ENCODE results near the gene AGBL3. TPM values are rescaled to one million over a fixed set of nuclear protein-coding genes. Genes with fewer than 3 reads are reported as not detected.

AGBL3 gene
- total RNA-seq, 4 donors from 2014 or later: 0.69 to 2.8 (median 0.92) TPM

DNA sequence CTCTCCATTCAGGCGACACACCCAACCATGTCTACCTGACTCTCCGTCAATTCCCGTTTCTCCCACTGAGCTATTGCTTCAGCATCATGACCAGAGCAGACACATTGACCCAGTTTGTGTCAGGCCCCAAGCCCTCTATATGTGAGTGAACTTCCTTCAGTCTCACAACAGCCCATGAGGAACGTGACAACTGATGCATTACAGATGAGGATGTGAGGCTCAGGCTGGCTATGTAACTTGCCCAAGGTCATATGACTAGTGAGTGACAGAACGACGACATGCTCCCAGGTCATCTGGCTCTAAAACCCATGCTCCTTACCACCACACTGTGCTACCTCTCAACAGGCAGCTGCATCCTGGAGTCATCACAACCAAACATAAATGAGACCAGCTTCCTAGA lies 165.2 kb downstream of the AGBL3 start:
- WGBS, 2 donors: 67 to 82% methylated on average over 6 of the region's 6 CpGs
- no peak for TF ChIP-seq POLR2A (IDR thresholded peaks at IDR 0.05)
- TF ChIP-seq, protein P1, sequence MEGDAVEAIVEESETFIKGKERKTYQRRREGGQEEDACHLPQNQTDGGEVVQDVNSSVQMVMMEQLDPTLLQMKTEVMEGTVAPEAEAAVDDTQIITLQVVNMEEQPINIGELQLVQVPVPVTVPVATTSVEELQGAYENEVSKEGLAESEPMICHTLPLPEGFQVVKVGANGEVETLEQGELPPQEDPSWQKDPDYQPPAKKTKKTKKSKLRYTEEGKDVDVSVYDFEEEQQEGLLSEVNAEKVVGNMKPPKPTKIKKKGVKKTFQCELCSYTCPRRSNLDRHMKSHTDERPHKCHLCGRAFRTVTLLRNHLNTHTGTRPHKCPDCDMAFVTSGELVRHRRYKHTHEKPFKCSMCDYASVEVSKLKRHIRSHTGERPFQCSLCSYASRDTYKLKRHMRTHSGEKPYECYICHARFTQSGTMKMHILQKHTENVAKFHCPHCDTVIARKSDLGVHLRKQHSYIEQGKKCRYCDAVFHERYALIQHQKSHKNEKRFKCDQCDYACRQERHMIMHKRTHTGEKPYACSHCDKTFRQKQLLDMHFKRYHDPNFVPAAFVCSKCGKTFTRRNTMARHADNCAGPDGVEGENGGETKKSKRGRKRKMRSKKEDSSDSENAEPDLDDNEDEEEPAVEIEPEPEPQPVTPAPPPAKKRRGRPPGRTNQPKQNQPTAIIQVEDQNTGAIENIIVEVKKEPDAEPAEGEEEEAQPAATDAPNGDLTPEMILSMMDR (IDR thresholded peaks at IDR 0.05): no peak
- no peak overlapping the region for H3K4me3 ChIP-seq (ENCODE audit: low read depth, poor library complexity, severe bottlenecking)
- intact Hi-C loops (cut with DNase I; ENCODE audit: low total_unique reads): no loop called here
- no peak for DNase-seq (ENCODE audit: low spot score in 2 of 2)

DNA sequence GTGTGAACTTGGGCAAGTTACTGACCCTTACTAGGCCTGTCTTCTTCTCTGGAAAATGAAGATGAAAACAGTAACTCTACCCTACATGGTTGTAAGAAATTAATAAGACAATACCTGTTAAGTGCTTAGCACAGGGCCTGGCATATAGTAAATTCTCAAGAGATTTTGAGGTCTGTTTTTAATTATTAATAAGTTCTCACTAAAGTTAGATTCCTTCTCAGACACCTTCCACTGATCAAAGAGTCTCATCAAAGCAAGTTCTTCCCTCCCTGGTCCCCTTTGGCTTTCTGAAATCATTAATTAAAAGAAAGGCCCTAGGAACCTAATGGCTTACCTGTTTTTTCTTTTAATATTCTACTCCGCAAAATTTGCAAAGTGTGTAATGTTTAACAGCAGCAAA lies 166.1 kb downstream of the AGBL3 start:
- 97 to 100% methylated on average over 1 of the region's 1 CpG for WGBS, 2 donors
- TF ChIP-seq, protein P1 (IDR thresholded peaks at IDR 0.05): no peak
- TF ChIP-seq POLR2A (IDR thresholded peaks at IDR 0.05): no peak

DNA sequence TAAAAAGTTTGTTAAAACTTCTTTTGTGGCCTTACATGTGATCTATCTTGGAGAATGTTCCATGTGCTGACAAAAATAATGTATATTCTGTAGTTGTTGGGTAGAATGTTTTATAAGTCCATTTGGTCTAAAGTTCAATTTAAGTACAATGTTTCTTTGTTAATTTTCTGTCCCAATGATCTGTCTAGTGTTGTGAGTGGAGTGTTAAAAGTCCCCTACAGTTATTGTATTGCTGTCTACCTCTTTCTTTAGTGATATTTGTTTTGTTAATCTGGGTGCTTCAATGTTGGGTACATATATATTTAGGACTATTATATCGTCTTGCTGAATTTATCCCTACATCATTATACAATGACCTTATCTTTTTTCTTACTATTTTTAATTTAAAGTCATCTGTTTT lies 168.4 kb downstream of the AGBL3 start:
- 94 to 100% methylated on average over 1 of the region's 1 CpG for WGBS, 2 donors
- TF ChIP-seq POLR2A (IDR thresholded peaks at IDR 0.05): no peak
- TF ChIP-seq, protein P1 (IDR thresholded peaks at IDR 0.05): no peak
- intact Hi-C loops (cut with DNase I; ENCODE audit: low total_unique reads): no loop called here

More for the DNA sequence above, 166.1 kb downstream of the AGBL3 start:
- H3K4me3 ChIP-seq (ENCODE audit: low read depth, poor library complexity, severe bottlenecking): no peak overlapping the region
- intact Hi-C loops (cut with DNase I; ENCODE audit: low total_unique reads): no loop called here
- no peak for DNase-seq (ENCODE audit: low spot score in 2 of 2)

DNA sequence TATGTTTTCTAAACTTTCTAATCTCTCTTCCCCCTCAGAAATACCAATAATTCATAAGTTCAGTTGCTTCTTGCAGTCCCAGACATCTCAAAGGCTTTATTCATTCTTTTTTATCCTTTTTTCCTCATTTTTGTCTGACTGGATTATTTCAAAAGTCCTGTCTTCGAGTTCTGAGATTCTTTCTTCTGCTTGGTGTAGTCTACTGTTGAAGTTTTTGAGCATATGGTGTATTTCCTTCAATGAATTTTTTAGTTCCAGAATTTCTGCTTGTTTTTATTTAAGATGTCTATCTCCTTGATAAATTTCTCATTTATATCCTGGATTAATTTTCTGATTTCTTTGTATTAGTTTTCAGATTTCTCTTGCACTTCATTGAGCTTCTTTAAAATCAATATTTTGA lies 170.0 kb downstream of the AGBL3 start:
- no peak for DNase-seq (ENCODE audit: low spot score in 2 of 2)
- WGBS, 2 donors: 88 to 89% methylated on average over 1 of the region's 1 CpG
- TF ChIP-seq POLR2A (IDR thresholded peaks at IDR 0.05): no peak
- TF ChIP-seq, protein P1 (IDR thresholded peaks at IDR 0.05): no peak
- intact Hi-C loops (cut with DNase I; ENCODE audit: low total_unique reads): no loop called here
- H3K4me3 ChIP-seq (ENCODE audit: low read depth, poor library complexity, severe bottlenecking): no peak overlapping the region

More for the DNA sequence above, 168.4 kb downstream of the AGBL3 start:
- DNase-seq (ENCODE audit: low spot score in 2 of 2): no peak
- no peak overlapping the region for H3K4me3 ChIP-seq (ENCODE audit: low read depth, poor library complexity, severe bottlenecking)

DNA sequence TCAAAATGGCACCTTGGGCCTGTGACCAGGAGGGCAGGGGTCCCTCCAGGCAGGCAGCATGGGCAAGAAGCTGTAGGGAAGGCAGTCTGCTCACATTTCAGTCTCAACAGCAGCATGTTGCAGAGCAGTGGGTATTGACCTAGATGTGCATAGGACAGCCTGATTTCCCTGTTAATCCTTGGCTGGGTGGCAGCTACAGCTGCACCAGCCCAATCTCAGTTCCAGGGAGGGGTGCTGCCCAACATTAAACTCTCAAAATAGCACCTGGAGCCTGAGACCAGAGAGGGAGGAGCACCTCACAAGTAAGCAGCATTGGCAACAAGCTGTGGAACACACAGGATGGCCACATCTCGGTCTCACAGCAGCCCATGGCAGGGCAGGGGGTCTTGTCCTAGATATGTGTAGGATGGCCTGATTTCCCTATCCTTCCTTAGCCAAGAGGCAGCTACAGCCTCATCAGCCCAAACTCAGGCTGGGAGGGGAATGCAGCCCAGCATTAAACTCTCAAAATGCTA lies 171.9 kb downstream of the AGBL3 start:
- WGBS, 2 donors: 92 to 100% methylated on average over 1 of the region's 1 CpG
- TF ChIP-seq POLR2A (IDR thresholded peaks at IDR 0.05): no peak
- TF ChIP-seq, protein P1 (IDR thresholded peaks at IDR 0.05): no peak
- no peak overlapping the region for H3K4me3 ChIP-seq (ENCODE audit: low read depth, poor library complexity, severe bottlenecking)
- intact Hi-C loops (cut with DNase I; ENCODE audit: low total_unique reads): no loop called here
- DNase-seq (ENCODE audit: low spot score in 2 of 2): no peak

DNA sequence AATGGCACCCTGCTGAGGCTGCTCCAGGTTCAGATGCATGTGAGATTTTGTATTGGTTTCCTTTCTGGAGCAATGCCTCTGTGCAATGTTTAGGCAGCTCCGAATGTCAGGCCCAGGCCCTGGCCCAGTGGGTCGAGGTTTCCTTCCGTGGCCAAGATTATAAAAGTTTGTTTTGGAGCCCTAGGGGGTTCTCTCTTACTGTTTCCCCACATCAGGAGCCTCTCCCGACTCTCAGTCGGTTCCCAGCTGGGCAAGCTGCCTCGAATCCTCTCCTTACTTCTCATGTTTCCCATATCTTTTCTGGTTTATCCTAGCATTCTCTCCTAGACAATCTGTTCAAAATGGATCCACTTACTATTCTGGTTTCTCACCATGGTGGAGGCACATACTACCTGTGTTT lies 172.6 kb downstream of the AGBL3 start:
- no peak overlapping the region for H3K4me3 ChIP-seq (ENCODE audit: low read depth, poor library complexity, severe bottlenecking)
- intact Hi-C loops (cut with DNase I; ENCODE audit: low total_unique reads): no loop called here
- WGBS, 2 donors: 75 to 83% methylated on average over 6 of the region's 6 CpGs
- DNase-seq (ENCODE audit: low spot score in 2 of 2): no peak
- TF ChIP-seq, protein P1 (IDR thresholded peaks at IDR 0.05): no peak
- no peak for TF ChIP-seq POLR2A (IDR thresholded peaks at IDR 0.05)
